GM19397 (cell line): ENCODE results near the gene ZZZ3.
"Not testable (repeated sequence)": the region's sequence is repeated elsewhere in the genome, so short reads cannot be mapped to it uniquely, and the experiment has no call there.

Source experiments
- ATAC-seq: cut with Tn5 transposase; IDR thresholded peaks from one replicate; pipeline ENCODE4 v1.9.1; 2021; ENCODE audit warnings: mild to moderate bottlenecking, moderate library complexity; ENCODE audit not compliant: unreplicated experiment

Gene ZZZ3

GRCh38 chr1:77682460-77683159 lies at the start of gene ZZZ3:
Gene ZZZ3 (minus strand): TSS chr1:77682658. CDS start chr1:77633354, 49,304 bp downstream.
- peak; percentile 75 for ATAC-seq

- no peak for ATAC-seq
Observed at GRCh38 chr1:77732090-77732489, 49.6 kb upstream of the ZZZ3 start.

- no peak for ATAC-seq
Observed at GRCh38 chr1:77725706-77726105, 43.2 kb upstream of the ZZZ3 start.

- no peak for ATAC-seq
Observed at GRCh38 chr1:77718181-77718580, 35.7 kb upstream of the ZZZ3 start.

GRCh38 chr1:77716065-77716464 lies 33.6 kb upstream of the ZZZ3 start:
- no peak for ATAC-seq

- no peak for ATAC-seq
Observed at GRCh38 chr1:77709727-77710126, 27.3 kb upstream of the ZZZ3 start.

- ATAC-seq: no peak
Observed at GRCh38 chr1:77706321-77706720, 23.9 kb upstream of the ZZZ3 start.

- no peak for ATAC-seq
Observed at GRCh38 chr1:77704736-77705135, 22.3 kb upstream of the ZZZ3 start.

GRCh38 chr1:77699673-77700072 lies 17.2 kb upstream of the ZZZ3 start:
- not testable (repeated sequence) for ATAC-seq

- ATAC-seq: no peak
Observed at GRCh38 chr1:77697441-77697840, 15.0 kb upstream of the ZZZ3 start.

GRCh38 chr1:77688939-77689338 lies 6.5 kb upstream of the ZZZ3 start:
- no peak for ATAC-seq

- ATAC-seq: no peak
Observed at GRCh38 chr1:77687519-77687906, 5.1 kb upstream of the ZZZ3 start.

- no peak for ATAC-seq
Observed at GRCh38 chr1:77686796-77687518, 4.5 kb upstream of the ZZZ3 start.

- peak; percentile 76 for ATAC-seq
Observed at GRCh38 chr1:77683160-77684148, 996 bp upstream of the ZZZ3 start.

GRCh38 chr1:77680173-77680572 lies 2.3 kb downstream of the ZZZ3 start:
- no peak for ATAC-seq

GRCh38 chr1:77678660-77679610 lies 3.5 kb downstream of the ZZZ3 start:
- ATAC-seq: no peak

- ATAC-seq: not testable (repeated sequence)
Observed at GRCh38 chr1:77674807-77675206, 7.7 kb downstream of the ZZZ3 start.

GRCh38 chr1:77673716-77674355 lies 8.6 kb downstream of the ZZZ3 start:
- no peak for ATAC-seq

- no peak for ATAC-seq
Observed at GRCh38 chr1:77673030-77673429, 9.4 kb downstream of the ZZZ3 start.

- no peak for ATAC-seq
Observed at GRCh38 chr1:77672374-77672773, 10.1 kb downstream of the ZZZ3 start.
